Measurements from ENCODE around the gene ZSCAN5B.

Gene ZSCAN5B

DNA sequence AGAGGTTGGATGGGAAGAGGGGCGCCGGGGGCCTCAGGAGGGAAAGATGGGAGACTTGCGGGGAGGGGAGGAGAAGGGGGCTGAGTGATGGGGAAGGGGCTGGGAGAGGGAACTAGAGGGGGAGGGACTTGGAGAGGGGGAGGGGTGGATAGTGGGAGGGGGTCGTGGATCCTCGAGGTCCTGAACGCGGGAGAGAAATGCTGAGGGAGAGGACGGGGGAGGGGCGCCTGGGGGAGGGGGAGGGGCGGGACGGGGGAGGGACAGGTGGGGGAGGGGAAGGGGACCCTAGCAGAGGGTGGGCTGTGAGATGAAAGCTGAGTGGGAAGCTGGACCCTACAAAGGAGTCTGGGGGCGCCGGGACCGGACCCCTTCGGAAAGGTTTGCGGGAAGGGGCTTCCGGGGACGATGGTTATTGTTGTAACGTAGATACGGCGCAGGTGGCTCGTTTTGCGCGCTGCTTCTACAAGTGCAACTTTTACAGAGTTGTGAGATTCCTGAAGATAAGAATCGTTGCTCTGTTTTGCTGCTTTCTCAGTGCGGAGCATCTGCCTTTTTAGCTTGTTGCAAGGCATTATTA lies 56.1 kb downstream of the ZSCAN5B start:
- Mint-ChIP-seq H3K4me3 (peak overlapping the region; percentile 85), H3K27ac (no peak overlapping the region), H3K36me3 (ENCODE audit: low read depth) (peaks cover 2% of the 10 kb centered on the region), H3K27me3 (ENCODE audit: low read depth, poor library complexity) (peaks cover 6% of the 10 kb centered on the region), H3K4me1 (peaks cover 63% of the 10 kb centered on the region), H3K9me3 (no peaks in the 10 kb centered on the region)
- no peak for DNase-seq
- TF ChIP-seq, protein P1, sequence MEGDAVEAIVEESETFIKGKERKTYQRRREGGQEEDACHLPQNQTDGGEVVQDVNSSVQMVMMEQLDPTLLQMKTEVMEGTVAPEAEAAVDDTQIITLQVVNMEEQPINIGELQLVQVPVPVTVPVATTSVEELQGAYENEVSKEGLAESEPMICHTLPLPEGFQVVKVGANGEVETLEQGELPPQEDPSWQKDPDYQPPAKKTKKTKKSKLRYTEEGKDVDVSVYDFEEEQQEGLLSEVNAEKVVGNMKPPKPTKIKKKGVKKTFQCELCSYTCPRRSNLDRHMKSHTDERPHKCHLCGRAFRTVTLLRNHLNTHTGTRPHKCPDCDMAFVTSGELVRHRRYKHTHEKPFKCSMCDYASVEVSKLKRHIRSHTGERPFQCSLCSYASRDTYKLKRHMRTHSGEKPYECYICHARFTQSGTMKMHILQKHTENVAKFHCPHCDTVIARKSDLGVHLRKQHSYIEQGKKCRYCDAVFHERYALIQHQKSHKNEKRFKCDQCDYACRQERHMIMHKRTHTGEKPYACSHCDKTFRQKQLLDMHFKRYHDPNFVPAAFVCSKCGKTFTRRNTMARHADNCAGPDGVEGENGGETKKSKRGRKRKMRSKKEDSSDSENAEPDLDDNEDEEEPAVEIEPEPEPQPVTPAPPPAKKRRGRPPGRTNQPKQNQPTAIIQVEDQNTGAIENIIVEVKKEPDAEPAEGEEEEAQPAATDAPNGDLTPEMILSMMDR (IDR thresholded peaks at IDR 0.05) = no peak

DNA sequence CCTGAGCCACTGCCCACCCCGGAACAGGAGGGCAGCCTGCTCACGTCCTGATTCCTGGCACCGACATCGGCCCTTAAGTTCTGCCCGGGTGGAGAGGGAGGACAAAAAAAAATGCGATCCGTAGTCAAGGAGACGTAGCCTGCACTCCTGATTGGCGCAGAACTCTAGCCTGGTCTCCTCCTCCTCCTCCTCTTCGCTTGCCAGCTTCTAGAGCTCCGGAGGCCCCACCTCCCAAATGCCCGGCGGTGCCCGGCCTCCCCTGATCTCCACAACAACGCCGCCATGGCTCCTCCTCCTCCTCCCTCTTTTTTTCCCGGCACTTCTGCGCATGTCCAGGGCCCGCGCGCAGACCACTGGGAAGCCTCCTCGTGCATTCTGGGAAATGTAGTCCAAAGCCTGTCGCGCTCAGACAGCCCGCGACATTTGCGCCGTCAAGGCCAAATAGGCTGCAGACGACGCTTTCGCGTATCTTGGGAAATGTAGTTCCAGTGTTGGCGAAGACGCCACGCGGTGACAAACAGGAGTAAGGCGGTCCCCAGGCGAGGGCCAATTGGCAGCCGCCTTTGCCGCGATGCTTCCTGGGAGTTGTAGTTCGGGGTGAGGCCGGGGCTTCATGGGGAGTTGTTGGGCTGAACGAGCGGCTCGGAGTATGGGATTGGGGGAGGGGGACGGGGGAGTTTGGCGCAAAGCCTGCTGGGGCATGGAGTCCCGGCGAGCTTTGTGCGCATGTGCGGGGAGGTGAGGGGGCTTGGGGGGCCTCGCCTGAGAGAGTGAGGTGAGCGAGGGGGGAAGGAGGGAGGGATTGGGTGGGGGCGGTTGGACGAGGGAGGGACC lies 56.8 kb downstream of the ZSCAN5B start, which contains the start of gene ZNF444:
TSS of gene ZNF444 (plus strand) at position 705 of the 834 bp plus-strand sequence. CDS start 5,625 bp downstream, outside the sequence.
- no peaks in the 10 kb centered on the region for H3K36me3 Mint-ChIP-seq (ENCODE audit: low read depth)
- H3K27ac Mint-ChIP-seq = peak within 1 kb of the TSS; percentile 99
- peaks cover 68% of the 10 kb centered on the region for H3K4me1 Mint-ChIP-seq
- TF ChIP-seq, protein P1 (IDR thresholded peaks at IDR 0.05) = no peak
- peak; percentile 98 for DNase-seq
- peaks cover 6% of the 10 kb centered on the region for H3K27me3 Mint-ChIP-seq (ENCODE audit: low read depth, poor library complexity)
- peak within 1 kb of the TSS; percentile 85 for H3K4me3 Mint-ChIP-seq
- no peaks in the 10 kb centered on the region for H3K9me3 Mint-ChIP-seq

DNA sequence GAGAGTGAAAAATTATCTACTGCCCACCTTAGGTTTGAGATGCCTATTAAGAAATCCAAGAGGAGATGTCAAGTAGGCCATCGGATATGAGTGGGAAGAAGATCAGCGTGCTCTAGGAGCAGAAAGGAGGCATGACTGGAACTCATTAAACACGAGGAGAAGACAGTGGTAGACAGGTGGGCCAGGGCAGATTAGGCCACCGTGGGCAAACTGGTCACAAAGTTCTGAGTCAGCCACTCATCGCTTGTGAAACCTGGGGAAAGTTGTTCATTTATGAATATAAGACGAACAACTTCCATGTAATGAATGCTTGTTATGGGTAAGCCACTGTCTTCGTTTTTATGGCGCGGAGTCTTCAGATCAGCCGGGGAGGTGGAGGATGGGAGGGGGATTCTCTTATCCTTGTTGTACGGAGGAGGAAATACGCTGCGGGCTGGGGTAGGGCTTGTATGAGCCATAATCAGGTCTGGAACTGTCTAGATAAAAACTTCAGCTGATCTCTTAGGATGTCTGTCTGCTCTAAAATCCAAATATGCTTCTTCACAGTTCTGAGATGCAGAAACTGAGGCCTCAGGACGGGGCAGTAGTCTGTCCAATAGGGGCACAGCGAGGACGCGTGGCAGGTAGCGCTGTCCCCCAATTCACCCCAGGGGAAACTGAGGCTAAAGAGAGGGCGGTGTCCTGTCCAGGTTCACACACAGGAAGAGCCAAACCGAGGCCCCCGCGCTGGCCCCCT lies 57.6 kb downstream of the ZSCAN5B start:
- TF ChIP-seq, protein P1 (IDR thresholded peaks at IDR 0.05) = no peak
- H3K27me3 Mint-ChIP-seq (ENCODE audit: low read depth, poor library complexity) = peaks cover 6% of the 10 kb centered on the region
- peak overlapping the region; percentile 85 for H3K4me3 Mint-ChIP-seq
- H3K4me1 Mint-ChIP-seq = peaks cover 68% of the 10 kb centered on the region
- H3K9me3 Mint-ChIP-seq = no peaks in the 10 kb centered on the region
- peak overlapping the region; percentile 99 for H3K27ac Mint-ChIP-seq
- no peaks in the 10 kb centered on the region for H3K36me3 Mint-ChIP-seq (ENCODE audit: low read depth)
- no peak for DNase-seq
